HG03442 (cell line): Measurements from ENCODE around the gene TBC1D21.
"Not testable (repeated sequence)": the region's sequence is repeated elsewhere in the genome, so short reads cannot be mapped to it uniquely, and the experiment has no call there.

Experiments used
- ATAC-seq: cut with Tn5 transposase; IDR thresholded peaks from one replicate; pipeline ENCODE4 v1.9.1; 2021; ENCODE audit warnings: mild to moderate bottlenecking, moderate library complexity; ENCODE audit not compliant: unreplicated experiment

TBC1D21 gene

DNA sequence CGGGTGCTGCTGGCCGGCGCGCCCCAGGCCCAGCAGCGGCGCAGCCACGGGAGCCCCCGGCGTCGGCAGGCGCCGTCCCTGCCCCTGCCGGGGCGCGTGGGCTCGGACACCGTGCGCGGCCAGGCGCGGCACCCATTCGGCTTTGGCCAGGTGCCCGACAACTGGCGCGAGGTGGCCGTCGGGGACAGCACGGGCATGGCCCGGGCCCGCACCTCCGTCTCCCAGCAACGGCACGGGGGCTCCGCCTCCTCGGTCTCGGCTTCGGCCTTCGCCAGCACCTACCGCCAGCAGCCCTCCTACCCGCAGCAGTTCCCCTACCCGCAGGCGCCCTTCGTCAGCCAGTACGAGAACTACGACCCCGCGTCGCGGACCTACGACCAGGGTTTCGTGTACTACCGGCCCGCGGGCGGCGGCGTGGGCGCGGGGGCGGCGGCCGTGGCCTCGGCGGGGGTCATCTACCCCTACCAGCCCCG, 53.7 kb downstream of the TBC1D21 start:
- no peak for ATAC-seq

- no peak for ATAC-seq
Measured at GRCh38 chr15:73927476-73928240, 54.3 kb downstream of the TBC1D21 start.

GRCh38 chr15:73928241-73928579, 54.8 kb downstream of the TBC1D21 start:
- ATAC-seq = no peak

DNA sequence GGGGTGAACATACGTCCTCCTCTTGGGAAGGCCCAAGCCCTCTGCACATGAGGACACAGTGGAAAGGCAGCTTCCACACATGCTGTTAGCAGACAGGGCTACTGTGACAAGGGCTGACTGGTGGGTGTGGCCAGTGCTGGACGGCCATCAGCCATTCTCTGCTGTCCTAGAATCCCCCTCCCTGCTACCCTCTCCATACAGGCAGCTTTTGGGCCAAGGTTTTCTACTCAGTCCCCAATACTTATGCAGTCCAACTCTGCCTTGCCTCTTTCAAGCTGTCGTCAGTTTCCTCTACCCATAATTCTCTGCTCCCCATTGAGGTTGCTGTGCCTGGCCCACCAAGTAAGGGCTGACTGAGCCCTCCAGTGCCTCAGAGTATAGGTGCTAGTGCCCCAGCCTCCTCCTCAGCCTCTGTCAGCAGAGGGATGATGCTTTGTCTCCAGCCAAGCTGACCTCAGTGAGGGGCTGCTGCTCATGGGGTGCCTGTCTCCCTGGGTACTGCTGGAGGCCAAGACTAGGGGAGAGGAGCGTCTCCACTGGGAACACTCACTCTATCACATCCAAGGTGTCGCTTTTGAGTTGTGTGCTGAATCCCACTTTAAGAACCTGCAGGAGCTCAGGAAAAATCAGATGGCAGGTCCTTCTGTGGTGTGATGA, 55.7 kb downstream of the TBC1D21 start:
- no peak for ATAC-seq

DNA sequence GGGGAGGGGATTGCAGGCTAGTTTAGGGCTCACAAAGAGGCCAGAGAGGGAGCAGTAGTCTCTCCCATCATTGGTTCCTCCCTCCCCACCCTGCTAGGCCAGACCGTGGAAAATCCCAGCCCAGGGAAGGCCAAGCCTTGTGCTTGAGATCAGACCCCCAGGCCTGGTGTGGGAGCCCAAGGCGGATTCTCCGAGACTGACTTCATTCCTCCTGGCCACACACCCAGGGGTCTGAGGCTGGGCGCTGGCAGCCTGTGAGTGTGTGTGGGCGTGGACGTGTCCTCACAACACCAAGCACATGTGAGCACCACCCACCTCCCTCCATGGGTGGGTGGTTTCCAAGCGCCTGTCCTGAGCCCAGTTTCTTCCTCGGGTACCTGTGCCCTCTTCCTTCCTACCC, 57.0 kb downstream of the TBC1D21 start:
- no peak for ATAC-seq

- no peak for ATAC-seq
Measured at GRCh38 chr15:73930790-73931281, 57.5 kb downstream of the TBC1D21 start.

- ATAC-seq = no peak
Measured at GRCh38 chr15:73931441-73931840, 58.1 kb downstream of the TBC1D21 start.

- no peak for ATAC-seq
Measured at GRCh38 chr15:73932381-73933191, 59.2 kb downstream of the TBC1D21 start.

DNA sequence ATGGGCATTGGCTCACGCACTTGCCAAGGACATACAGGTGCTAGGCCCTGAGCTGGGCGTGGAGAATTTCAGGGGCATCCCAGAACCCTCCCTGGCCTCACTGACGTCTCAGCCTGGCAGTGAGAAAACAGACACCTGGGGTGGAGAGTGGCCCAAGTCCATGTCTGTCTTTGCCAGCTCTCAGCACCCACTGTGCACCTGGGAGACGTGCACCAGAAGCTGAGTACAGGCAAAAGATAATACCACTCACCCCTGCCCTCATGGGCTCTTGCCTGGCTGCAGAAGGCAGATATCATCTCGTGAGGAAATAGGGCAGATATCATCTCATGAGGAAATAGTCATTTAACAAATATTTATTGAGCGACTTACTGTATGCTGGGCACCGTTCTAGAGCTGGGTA, 60.9 kb downstream of the TBC1D21 start:
- no peak for ATAC-seq

DNA sequence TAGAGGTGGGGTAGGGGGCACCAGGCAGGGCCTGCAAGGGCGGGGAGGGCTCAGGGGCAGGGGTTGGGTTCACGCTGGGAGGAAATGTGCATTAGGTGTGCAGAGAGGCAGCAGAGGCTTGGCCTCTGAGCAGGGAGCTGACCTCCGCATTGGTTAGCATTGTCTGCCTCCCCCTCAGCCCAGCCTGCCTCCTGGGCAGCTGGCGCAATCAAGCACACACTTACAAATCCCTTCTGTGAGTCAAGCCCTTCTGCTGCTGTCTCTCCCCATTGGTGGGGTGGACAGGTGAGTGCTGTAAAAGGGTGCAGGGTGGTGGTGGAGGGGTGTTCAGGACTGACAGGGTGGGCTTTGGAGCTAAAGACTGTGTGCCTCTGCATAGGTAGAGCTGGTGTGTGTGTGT, 62.2 kb downstream of the TBC1D21 start:
- ATAC-seq = no peak

DNA sequence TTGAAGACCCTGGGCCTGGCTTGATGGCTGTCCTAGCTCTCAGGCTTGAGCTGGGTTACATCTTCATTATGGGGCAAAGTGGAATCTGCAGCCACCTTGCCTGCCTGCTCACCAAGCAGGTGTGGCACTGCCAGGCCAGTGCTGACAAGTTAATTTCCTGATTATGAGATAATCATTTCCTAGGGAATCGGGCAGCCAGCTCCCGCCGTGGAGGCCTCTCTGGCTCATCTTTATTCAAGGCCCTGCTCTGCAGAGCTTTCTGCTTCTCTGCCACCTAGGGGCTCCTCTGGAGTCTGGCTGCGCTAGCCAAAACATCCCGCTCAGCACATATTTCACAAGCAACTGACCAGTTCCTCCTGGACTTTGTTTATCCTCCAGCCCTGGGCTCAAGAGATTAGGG, 62.8 kb downstream of the TBC1D21 start:
- ATAC-seq = no peak

- no peak for ATAC-seq
Measured at GRCh38 chr15:73936588-73937290, 63.4 kb downstream of the TBC1D21 start.

DNA sequence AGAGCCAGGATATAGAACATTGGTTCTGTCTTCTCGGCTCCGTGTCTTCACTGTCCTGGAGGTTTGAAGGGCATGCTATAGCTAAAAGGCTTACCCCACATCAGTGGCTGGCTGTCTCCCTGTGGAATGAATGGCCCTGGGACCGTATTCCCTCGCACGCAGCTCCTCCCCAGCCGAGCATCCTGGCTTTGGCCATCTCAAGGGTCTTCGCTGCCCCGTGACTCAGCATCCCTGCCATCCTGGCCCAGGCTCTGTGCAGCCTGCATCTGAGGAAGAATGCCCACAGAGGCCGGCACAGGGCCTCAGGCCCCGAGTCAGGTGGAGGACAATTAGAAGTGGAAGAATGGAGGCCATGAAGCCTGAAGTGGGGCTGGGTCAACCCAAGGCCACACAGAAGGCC, 63.9 kb downstream of the TBC1D21 start:
- ATAC-seq = no peak

DNA sequence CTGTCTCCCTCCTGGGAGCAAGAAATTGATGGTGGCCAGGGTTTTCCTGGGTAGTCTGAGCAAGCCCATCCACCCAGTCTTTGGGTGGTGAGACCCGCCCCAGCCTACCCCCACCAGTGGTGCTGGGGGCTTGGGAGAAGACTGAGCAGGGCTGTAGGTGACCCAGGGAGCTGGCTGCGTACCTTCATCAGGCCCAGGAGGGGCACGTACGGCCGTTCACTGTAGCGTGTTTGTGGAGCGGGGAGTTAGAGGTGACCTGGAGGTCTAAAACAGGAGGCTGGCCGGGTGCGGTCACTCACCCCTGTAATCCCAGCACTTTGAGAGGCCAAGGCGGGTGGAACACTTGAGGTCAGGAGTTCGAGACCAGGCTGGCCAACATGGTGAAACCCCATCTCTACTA, 64.4 kb downstream of the TBC1D21 start:
- ATAC-seq = no peak

DNA sequence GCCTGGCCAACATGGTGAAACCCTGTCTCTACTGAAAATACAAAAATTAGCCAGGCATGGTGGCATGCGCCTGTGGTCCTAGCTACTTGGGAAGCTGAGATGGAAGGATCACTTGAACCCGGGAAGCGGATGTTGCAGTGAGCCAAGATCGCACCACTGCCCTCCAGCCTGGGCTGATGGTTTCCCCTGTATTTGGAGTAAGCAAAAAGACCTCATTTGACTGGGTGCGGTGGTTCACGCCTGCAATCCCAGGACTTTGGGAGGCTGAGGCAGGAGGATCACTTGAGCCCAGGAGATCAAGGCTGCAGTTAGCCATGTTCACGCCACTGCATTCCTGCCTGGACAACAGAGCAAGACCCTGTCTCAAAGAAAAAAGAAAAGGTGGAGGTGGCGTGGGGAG, 65.2 kb downstream of the TBC1D21 start:
- ATAC-seq = not testable (repeated sequence)
